IMR-90 (cell line): ENCODE measurements around the gene EML4. TPM values are rescaled to one million over a fixed set of nuclear protein-coding genes. Genes with fewer than 3 reads are reported as not detected.

Experiments used
- ATAC-seq: fragments of 200-7000 bp; cut with Tn5 transposase; 2 replicates; pipeline ENCODE4 v1.9.1; 2020; ENCODE audit warnings: low read depth, mild to moderate bottlenecking, moderate library complexity
- BruUV-seq: library from RNA; stranded (reverse); fragments of 400-500 nt; replicated peaks from 2 replicates; lab custom pipeline; 2021; lab: Mats Ljungman, UMichigan
- CTCF ChIA-PET: fragments of 300-600 bp; formaldehyde crosslinking; extraction: SDS; loops from one replicate; lab custom pipeline; 2021; ENCODE audit warnings: antibody characterized with exemption; lab: Yijun Ruan, JAX
- POLR2A ChIA-PET: fragments of 300-600 bp; sonication (Branson Sonifier 250); formaldehyde crosslinking; loops from one replicate; lab custom pipeline; 2022; ENCODE audit warnings: antibody characterized with exemption; ENCODE audit not compliant: unreplicated experiment; lab: Charles Lee
- DNase-seq: peaks from one replicate; pipeline ENCODE4 v3.0.0; 2013
- H2AFZ ChIP-seq: replicated peaks from 2 replicates; pipeline ENCODE3; 2013; ENCODE audit warnings: low read length, mild to moderate bottlenecking; ENCODE audit not compliant: poor library complexity
- H2AK5ac ChIP-seq: 2 replicates; pipeline ENCODE4 v1.6.1; 2013; ENCODE audit warnings: low read depth, low read length, inconsistent platforms
- H2AK9ac ChIP-seq: replicated peaks from 2 replicates; pipeline ENCODE3; 2013; ENCODE audit warnings: mild to moderate bottlenecking, low read depth, low read length, moderate library complexity; ENCODE audit not compliant: poor library complexity
- H2BK120ac ChIP-seq: 2 replicates; pipeline ENCODE4 v1.6.1; 2013; ENCODE audit warnings: low read depth, low read length, inconsistent platforms
- H2BK15ac ChIP-seq: 3 replicates; pipeline ENCODE4 v1.6.1; 2013; ENCODE audit warnings: low read depth, low read length, inconsistent platforms
- H2BK20ac ChIP-seq: 2 replicates; pipeline ENCODE4 v1.6.1; 2013; ENCODE audit warnings: low read depth, mild to moderate bottlenecking, inconsistent platforms, low read length, moderate library complexity
- H2BK5ac ChIP-seq: 2 replicates; pipeline ENCODE4 v1.6.1; 2013; ENCODE audit warnings: mild to moderate bottlenecking, low read depth, low read length, inconsistent platforms; ENCODE audit not compliant: poor library complexity, severe bottlenecking
- H3K14ac ChIP-seq: replicated peaks from 2 replicates; pipeline ENCODE4 v1.6.1; 2013; ENCODE audit warnings: low read depth, low read length, inconsistent platforms
- H3K18ac ChIP-seq: 2 replicates; pipeline ENCODE4 v1.6.1; 2013; ENCODE audit warnings: low read depth, low read length, control low read depth
- H3K23ac ChIP-seq: 2 replicates; pipeline ENCODE4 v1.6.1; 2013; ENCODE audit warnings: low read depth, low read length, inconsistent platforms
- H3K27ac ChIP-seq: 2 replicates; pipeline ENCODE4 v1.5.1; 2013; ENCODE audit warnings: mild to moderate bottlenecking, control low read depth, low read length; ENCODE audit not compliant: insufficient read depth
- H3K27me3 ChIP-seq: 2 replicates; pipeline ENCODE4 v1.6.1; 2013; ENCODE audit warnings: low read length; ENCODE audit not compliant: control insufficient read depth, insufficient read depth
- H3K36me3 ChIP-seq: 2 replicates; pipeline ENCODE4 v1.6.1; 2013; ENCODE audit warnings: low read length, mixed read lengths; ENCODE audit not compliant: control insufficient read depth, insufficient read depth
- H3K4ac ChIP-seq: 2 replicates; pipeline ENCODE4 v1.6.1; 2013; ENCODE audit warnings: low read depth, low read length, inconsistent platforms
- H3K4me1 ChIP-seq: 2 replicates; pipeline ENCODE4 v1.6.1; 2013; ENCODE audit warnings: low read length, mixed read lengths; ENCODE audit not compliant: control insufficient read depth, insufficient read depth
- H3K4me2 ChIP-seq: 2 replicates; pipeline ENCODE4 v1.6.1; 2013; ENCODE audit warnings: low read depth, mild to moderate bottlenecking, control low read depth, low read length, moderate library complexity
- H3K4me3 ChIP-seq: 2 replicates; pipeline ENCODE4 v1.5.1; 2013; ENCODE audit warnings: low read depth, mild to moderate bottlenecking, control low read depth, low read length, moderate library complexity; ENCODE audit not compliant: insufficient read depth
- H3K56ac ChIP-seq: 2 replicates; pipeline ENCODE4 v1.6.1; 2013; ENCODE audit warnings: low read length, inconsistent platforms; ENCODE audit not compliant: insufficient read depth; ENCODE audit errors: extremely low read depth
- H3K79me1 ChIP-seq, 2 experiments: 2 replicates each; pipeline ENCODE4 v1.6.1; 2013; ENCODE audit warnings: low read length in 2 of 2, inconsistent platforms in 1 of 2, low read depth in 1 of 2
- H3K9ac ChIP-seq: 2 replicates; pipeline ENCODE4 v1.6.1; 2013; ENCODE audit warnings: low read depth, low read length, control low read depth
- H3K9me1 ChIP-seq: 2 replicates; pipeline ENCODE4 v1.6.1; 2013; ENCODE audit warnings: low read length, inconsistent platforms; ENCODE audit not compliant: insufficient read depth
- H3K9me3 ChIP-seq: 2 replicates; pipeline ENCODE4 v1.6.1; 2013; ENCODE audit warnings: low read length; ENCODE audit not compliant: control insufficient read depth, insufficient read depth
- H4K20me1 ChIP-seq: 2 replicates; pipeline ENCODE4 v1.6.1; 2013; ENCODE audit warnings: low read length, inconsistent platforms; ENCODE audit not compliant: insufficient read depth
- H4K5ac ChIP-seq: 2 replicates; pipeline ENCODE4 v1.6.1; 2013; ENCODE audit warnings: mild to moderate bottlenecking, low read depth, low read length, control low read depth
- H4K8ac ChIP-seq, 2 experiments: 2 replicates each; pipeline ENCODE4 v1.6.1; 2013; ENCODE audit warnings: low read depth in 2 of 2, low read length in 2 of 2, control low read depth in 1 of 2, inconsistent platforms in 1 of 2
- H4K91ac ChIP-seq: 2 replicates; pipeline ENCODE4 v1.6.1; 2013; ENCODE audit warnings: low read depth, low read length, inconsistent platforms; ENCODE audit not compliant: insufficient read depth
- BHLHE40 ChIP-seq: fragments of 150-350 bp; IDR thresholded peaks from 2 replicates; pipeline ENCODE4 v1.6.1; 2016; ENCODE audit warnings: mild to moderate bottlenecking, low read depth, low read length
- CEBPB ChIP-seq: IDR thresholded peaks from 2 replicates; pipeline ENCODE4 v1.6.1; 2012; ENCODE audit warnings: low read depth, low read length, improper control_type of control experiment
- ELK1 ChIP-seq: fragments of 150-350 bp; IDR thresholded peaks from 2 replicates; pipeline ENCODE4 v1.6.1; 2016; ENCODE audit warnings: low read depth, mild to moderate bottlenecking, low read length, moderate library complexity, borderline replicate concordance
- FOS ChIP-seq: fragments of 150-350 bp; IDR thresholded peaks from 2 replicates; pipeline ENCODE4 v1.6.1; 2016; ENCODE audit warnings: low read depth, low read length
- MAFK ChIP-seq: IDR thresholded peaks from 2 replicates; pipeline ENCODE4 v1.6.1; 2012; ENCODE audit warnings: low read depth, low read length, improper control_type of control experiment
- MXI1 ChIP-seq: IDR thresholded peaks from 2 replicates; pipeline ENCODE4 v1.6.1; 2012; ENCODE audit warnings: low read depth, mild to moderate bottlenecking, low read length, moderate library complexity, borderline replicate concordance
- NFE2L2 ChIP-seq: fragments of 150-350 bp; IDR thresholded peaks from 2 replicates; pipeline ENCODE4 v1.6.1; 2016; ENCODE audit warnings: low read depth, mild to moderate bottlenecking, low read length
- USF2 ChIP-seq: fragments of 150-350 bp; IDR thresholded peaks from 2 replicates; pipeline ENCODE4 v1.6.1; 2017; ENCODE audit warnings: mild to moderate bottlenecking, antibody characterized with exemption, low read length, low read depth
- WGBS, 2 experiments: methylation state at CpG; one replicate each; pipeline versions ENCODE4 v1.1.5 to v1.1.7; 2013; ENCODE audit warnings: missing lambda C conversion rate in 2 of 2; ENCODE audit not compliant: insufficient read length in 1 of 2; ENCODE audit errors: extremely low coverage in 2 of 2; 5-methylcytosine and 5-hydroxymethylcytosine counted together
- dilution Hi-C: fragments of 300-500 bp; cut with HindIII; formaldehyde crosslinking; loops from one replicate; pipeline ENCODE4 v1.14.3; 2018; ENCODE audit warnings: low sequenced_read_pairs; ENCODE audit not compliant: unreplicated experiment
- in situ Hi-C: fragments of 300-500 bp; cut with MboI; formaldehyde crosslinking; loops from 3 replicates; pipeline ENCODE4 v1.14.3; 2019; ENCODE audit warnings: low sequenced_read_pairs, inconsistent platforms, mixed read lengths
- intact Hi-C: fragments of 100-400 bp; cut with micrococcal nuclease; formaldehyde crosslinking; loops from 2 replicates; pipeline ENCODE4 v1.10.0; 2022
- polyA plus RNA-seq, 3 experiments: library from polyadenylated mRNA; depleted of rRNA; stranded (reverse); fragments of >200 nt; gene quantifications; 2 replicates each; pipeline ENCODE4 v1.2.3, GENCODE V29; 2012; ENCODE audit warnings: low replicate concordance in 1 of 3
- total RNA-seq: library from RNA; depleted of rRNA; stranded (reverse); fragments of >200 nt; gene quantifications from 2 replicates; pipeline ENCODE4 v1.2.3, GENCODE V29; 2012

EML4 gene
- total and polyA plus RNA-seq, 2 of the 4 experiments (the other 2 are of a cell fraction): 29.7 to 73.7 TPM

- dilution Hi-C loops (no loop called here), intact Hi-C loops (no loop called here), in situ Hi-C loops (no loop called here)
- H3K9me3 ChIP-seq: no peaks in the 10 kb centered on the region
- peak overlapping the region; percentile 62 for H4K5ac ChIP-seq
- peak overlapping the region; percentile 4 to 86; a peak in 3 of 4 replicates for H4K8ac ChIP-seq
- ChIA-PET POLR2A (interaction anchor here (0.6 kb wide), 1 partner anchor 273 kb away, joined by 4 read pairs; no protein-coding TSS in a partner anchor), CTCF (interaction anchor here (1.0 to 1.4 kb wide), 2 partner anchors 10 to 14 kb away, joined by 3 read pairs; no protein-coding TSS in a partner anchor)
- no peaks in the 10 kb centered on the region for H3K27me3 ChIP-seq
- H3K56ac ChIP-seq: no peak overlapping the region
- H3K18ac ChIP-seq: peak overlapping the region; percentile 25
- no peak overlapping the region; the same call in 1 of the 2 replicates for H3K4me2 ChIP-seq
- peak overlapping the region; percentile 74; the same call in 1 of the 2 replicates for H3K23ac ChIP-seq
- DNase-seq: peak; percentile 92
- peak overlapping the region; percentile 63 for H2AK9ac ChIP-seq
- H2AFZ ChIP-seq: peak overlapping the region; percentile 59
- H3K9ac ChIP-seq: peak overlapping the region; percentile 4; the same call in 1 of the 2 replicates
- peak; percentile 90 for ATAC-seq
- H3K79me1 ChIP-seq: peaks cover 32 to 73% of the 10 kb centered on the region in 2 experiments
- peaks cover 15% of the 10 kb centered on the region for H3K4me1 ChIP-seq
- peaks cover 6% of the 10 kb centered on the region for H4K20me1 ChIP-seq
- TF ChIP-seq USF2 (peak; percentile 93), CEBPB (no peak), ELK1 (no peak), MXI1 (no peak), NFE2L2 (no peak), BHLHE40 (0 out of 2 replicates have a peak, but pooled peaks have one; percentile 4), MAFK (peak; percentile 78), FOS (no peak; the same call in 1 of the 2 replicates)
- H3K36me3 ChIP-seq: peaks cover 35% of the 10 kb centered on the region
- peak overlapping the region; percentile 86 for H2AK5ac ChIP-seq
- H2BK5ac ChIP-seq: peak overlapping the region; percentile 75
- peaks cover 34% of the 10 kb centered on the region for H3K9me1 ChIP-seq
- peak overlapping the region; percentile 68 for H3K14ac ChIP-seq
- peak overlapping the region; percentile 17; the same call in 1 of the 3 replicates for H2BK15ac ChIP-seq
- H2BK20ac ChIP-seq: peak overlapping the region; percentile 62
- H2BK120ac ChIP-seq: peak overlapping the region; percentile 74; the same call in 1 of the 2 replicates
- H3K4me3 ChIP-seq: no peak overlapping the region
- peak overlapping the region; percentile 62 for H3K27ac ChIP-seq
- no TSS peak for BruUV-seq
- 49% methylated on average over 3 of the region's 8 CpGs; no CpG with 5 or more reads in 1 of the 2 experiments for WGBS, 2 experiments
- H4K91ac ChIP-seq: peak overlapping the region; percentile 70
- H3K4ac ChIP-seq: peak overlapping the region; percentile 71
These were observed 173.1 kb downstream of the EML4 start for GRCh38 chr2:42342061-42342794.
